ENCODE data around the gene RPIA. TPM values are rescaled to one million over a fixed set of nuclear protein-coding genes. Genes with fewer than 3 reads are reported as not detected.

The RPIA gene
- total RNA-seq, 1 experiment from 2014 or later, result 7.1 TPM

- no peak for DNase-seq (ENCODE audit: low read depth)
Observed at GRCh38 chr2:88684519-88684918, 7.0 kb upstream of the RPIA start.

GRCh38 chr2:88686320-88686719 lies 5.2 kb upstream of the RPIA start:
- no peak for DNase-seq (ENCODE audit: low read depth)

- DNase-seq (ENCODE audit: low read depth), result no peak
Observed at GRCh38 chr2:88687384-88687783, 4.1 kb upstream of the RPIA start.

- DNase-seq (ENCODE audit: low read depth), result peak; percentile 25
Observed at GRCh38 chr2:88690591-88691338, 708 bp upstream of the RPIA start.

GRCh38 chr2:88692187-88692586 lies 714 bp downstream of the RPIA start:
- DNase-seq (ENCODE audit: low read depth), result peak; percentile 8

- no peak for DNase-seq (ENCODE audit: low read depth)
Observed at GRCh38 chr2:88693911-88694414, 2.5 kb downstream of the RPIA start.

- no peak for DNase-seq (ENCODE audit: low read depth)
Observed at GRCh38 chr2:88696611-88697010, 5.1 kb downstream of the RPIA start.

- DNase-seq (ENCODE audit: low read depth), result no peak
Observed at GRCh38 chr2:88697370-88698026, 6.0 kb downstream of the RPIA start.

GRCh38 chr2:88698027-88698413 lies 6.5 kb downstream of the RPIA start:
- DNase-seq (ENCODE audit: low read depth), result no peak

GRCh38 chr2:88698498-88699233 lies 7.2 kb downstream of the RPIA start:
- DNase-seq (ENCODE audit: low read depth), result no peak

GRCh38 chr2:88707003-88707402 lies 15.5 kb downstream of the RPIA start:
- DNase-seq (ENCODE audit: low read depth), result no peak

- DNase-seq (ENCODE audit: low read depth), result no peak
Observed at GRCh38 chr2:88709181-88709631, 17.7 kb downstream of the RPIA start.

- DNase-seq (ENCODE audit: low read depth), result no peak
Observed at GRCh38 chr2:88711289-88711688, 19.8 kb downstream of the RPIA start.

- no peak for DNase-seq (ENCODE audit: low read depth)
Observed at GRCh38 chr2:88711897-88712296, 20.4 kb downstream of the RPIA start.

- no peak for DNase-seq (ENCODE audit: low read depth)
Observed at GRCh38 chr2:88713408-88713807, 21.9 kb downstream of the RPIA start.

GRCh38 chr2:88714667-88715066 lies 23.2 kb downstream of the RPIA start:
- DNase-seq (ENCODE audit: low read depth), result no peak

GRCh38 chr2:88720399-88720798 lies 28.9 kb downstream of the RPIA start:
- DNase-seq (ENCODE audit: low read depth), result no peak

- no peak for DNase-seq (ENCODE audit: low read depth)
Observed at GRCh38 chr2:88721268-88721667, 29.8 kb downstream of the RPIA start.

GRCh38 chr2:88724643-88725332 lies 33.3 kb downstream of the RPIA start:
- no peak for DNase-seq (ENCODE audit: low read depth)

- peak; percentile 95 for DNase-seq (ENCODE audit: low read depth)
Observed at GRCh38 chr2:88729061-88729745, 37.7 kb downstream of the RPIA start.

- DNase-seq (ENCODE audit: low read depth), result no peak
Observed at GRCh38 chr2:88733155-88733902, 41.9 kb downstream of the RPIA start.

Measured in M059J (cell line).